DMS 273 (cell line): ENCODE data around the gene ARHGEF19.
A peak's percentile ranks its signal among the peaks of the same experiment; 100 is the strongest.
"Not testable (repeated sequence)": the region's sequence is repeated elsewhere in the genome, so short reads cannot be mapped to it uniquely, and the experiment has no call there.

Experiments used
- DNase-seq: peaks from one replicate; lab custom pipeline; 2025; ENCODE audit not compliant: unreplicated experiment; lab: John Stamatoyannopoulos, UW

ARHGEF19 gene

DNA sequence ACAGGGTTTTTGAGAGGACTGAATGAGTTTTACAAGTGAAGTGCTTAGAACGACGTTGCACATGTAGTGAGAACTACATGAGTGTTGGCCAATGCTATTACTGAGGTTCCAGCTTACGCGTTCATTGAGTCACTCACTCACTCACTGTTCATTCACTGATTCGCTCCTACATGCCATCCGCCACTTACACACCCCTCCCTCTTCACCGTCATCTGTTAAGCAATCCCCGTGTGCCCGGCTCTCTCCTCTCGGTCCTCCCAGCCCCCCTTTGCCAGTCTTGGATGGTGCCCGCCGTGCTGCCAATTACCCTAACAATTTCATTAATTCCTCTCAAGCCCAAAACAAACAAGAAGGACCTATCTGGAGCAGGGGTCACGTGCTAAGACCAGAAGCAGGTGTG lies 29.3 kb downstream of the ARHGEF19 start:
- DNase-seq, result no peak

GRCh38 chr1:16181887-16182719 lies 30.3 kb downstream of the ARHGEF19 start:
- no peak for DNase-seq

- DNase-seq, result no peak
Measured at GRCh38 chr1:16180291-16180824, 32.1 kb downstream of the ARHGEF19 start.

DNA sequence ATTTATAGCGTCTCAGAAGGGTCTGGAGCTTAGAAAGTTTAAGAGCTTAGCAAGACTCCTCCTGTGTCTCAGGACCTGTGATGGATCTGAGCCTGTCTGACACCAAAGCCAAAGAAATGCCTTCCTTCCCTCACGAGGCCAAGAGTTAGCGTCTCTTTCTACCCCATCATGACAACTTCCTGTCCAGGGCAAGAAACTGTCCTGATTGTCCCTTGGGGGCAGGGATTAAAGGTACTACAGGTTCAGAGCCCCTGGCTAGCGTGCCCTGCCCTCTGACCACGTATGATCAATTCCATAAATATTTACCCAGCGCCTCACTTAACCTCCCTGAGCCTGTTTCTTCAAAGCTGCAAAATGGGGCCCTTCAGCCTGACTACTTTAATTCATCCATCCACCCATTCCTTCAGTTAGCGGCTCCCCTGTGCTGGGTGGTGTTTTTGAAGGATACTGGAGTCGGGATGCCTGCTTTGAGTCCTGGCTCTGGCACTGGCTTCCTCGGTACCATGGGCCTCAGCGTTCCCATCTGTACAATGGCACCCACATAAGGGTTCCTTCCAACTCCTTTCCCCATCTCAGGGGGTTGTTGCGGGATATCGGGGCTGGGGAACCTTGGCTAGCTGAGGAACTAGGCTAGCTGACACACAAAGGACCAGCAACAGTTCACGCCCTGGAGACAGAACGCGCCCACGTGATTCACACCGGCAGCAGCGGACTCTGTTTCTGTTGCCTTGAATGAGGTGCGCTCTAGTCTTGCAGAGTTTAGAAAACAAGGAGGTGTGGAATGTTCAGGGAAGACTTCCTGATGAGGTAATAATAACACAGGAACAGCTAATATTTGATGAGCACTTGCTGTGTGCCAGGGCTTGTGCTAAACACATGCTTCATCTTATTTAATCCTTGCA lies 33.6 kb downstream of the ARHGEF19 start:
- DNase-seq, result no peak

- no peak for DNase-seq
Measured at GRCh38 chr1:16177306-16177705, 35.1 kb downstream of the ARHGEF19 start.

- DNase-seq, result no peak
Measured at GRCh38 chr1:16176653-16177052, 35.8 kb downstream of the ARHGEF19 start.

- DNase-seq, result peak; percentile 78
Measured at GRCh38 chr1:16175610-16176553, 36.6 kb downstream of the ARHGEF19 start.

DNA sequence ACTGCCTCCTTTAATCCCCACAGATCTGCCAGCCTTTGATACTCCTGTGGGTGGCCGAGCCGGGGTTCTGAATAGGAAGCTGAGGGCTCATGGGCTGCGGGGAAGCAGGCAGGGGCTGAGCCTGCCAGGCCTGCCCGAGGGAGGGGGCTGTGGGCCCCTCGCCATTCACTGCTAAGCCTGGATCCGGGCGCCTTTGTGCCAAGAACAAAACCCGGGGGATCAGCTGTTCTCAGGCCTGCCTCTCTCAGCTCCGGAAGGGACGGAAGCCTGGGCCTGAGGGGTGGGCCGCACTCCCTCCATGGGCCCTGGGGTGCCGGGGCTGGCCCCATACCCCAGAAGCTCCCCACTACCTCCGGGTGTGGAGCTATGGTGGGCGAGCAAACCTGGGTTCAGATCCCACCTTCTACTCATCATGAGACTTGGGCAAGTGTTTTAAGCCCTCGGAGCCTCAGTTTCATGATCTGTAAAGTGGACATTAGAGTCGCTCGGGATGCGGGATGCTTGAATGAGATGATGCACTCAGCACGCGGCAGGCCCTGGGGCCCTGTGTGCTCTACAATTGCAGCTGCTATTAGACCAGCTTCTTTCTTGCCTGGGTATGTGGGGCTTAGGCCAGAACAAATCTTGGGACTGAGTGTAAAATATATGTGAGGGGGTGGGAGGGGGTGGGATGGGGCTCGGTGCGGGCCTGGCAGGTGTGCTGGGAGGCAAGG lies 37.4 kb downstream of the ARHGEF19 start:
- DNase-seq, result no peak

GRCh38 chr1:16174261-16174868 lies 38.1 kb downstream of the ARHGEF19 start:
- DNase-seq, result no peak

GRCh38 chr1:16173447-16174260 lies 38.8 kb downstream of the ARHGEF19 start:
- peak; percentile 33 for DNase-seq

DNA sequence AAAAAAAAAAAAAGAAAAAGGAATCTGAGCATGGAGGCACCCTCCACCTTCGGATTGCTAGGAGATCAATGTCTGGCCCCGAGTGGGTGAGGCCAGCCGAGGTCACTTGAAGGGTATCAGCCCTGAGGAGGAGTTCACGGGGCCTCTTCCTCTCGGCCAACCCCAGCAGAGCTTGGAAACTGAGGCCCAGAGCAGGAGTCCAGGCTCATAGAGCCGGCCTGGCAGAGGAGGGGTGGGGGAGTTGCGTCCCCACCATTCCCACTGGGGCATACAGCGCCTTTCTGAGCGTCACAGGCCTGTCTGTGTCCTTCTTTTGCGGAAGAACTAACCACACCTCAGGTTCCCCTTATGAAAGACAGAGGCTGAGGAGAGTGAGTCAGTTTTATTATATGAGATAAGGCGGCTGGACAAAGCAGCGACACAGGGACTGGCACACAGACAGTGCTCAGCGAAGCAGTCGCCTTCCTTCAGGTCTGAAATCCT lies 39.4 kb downstream of the ARHGEF19 start:
- no peak for DNase-seq

DNA sequence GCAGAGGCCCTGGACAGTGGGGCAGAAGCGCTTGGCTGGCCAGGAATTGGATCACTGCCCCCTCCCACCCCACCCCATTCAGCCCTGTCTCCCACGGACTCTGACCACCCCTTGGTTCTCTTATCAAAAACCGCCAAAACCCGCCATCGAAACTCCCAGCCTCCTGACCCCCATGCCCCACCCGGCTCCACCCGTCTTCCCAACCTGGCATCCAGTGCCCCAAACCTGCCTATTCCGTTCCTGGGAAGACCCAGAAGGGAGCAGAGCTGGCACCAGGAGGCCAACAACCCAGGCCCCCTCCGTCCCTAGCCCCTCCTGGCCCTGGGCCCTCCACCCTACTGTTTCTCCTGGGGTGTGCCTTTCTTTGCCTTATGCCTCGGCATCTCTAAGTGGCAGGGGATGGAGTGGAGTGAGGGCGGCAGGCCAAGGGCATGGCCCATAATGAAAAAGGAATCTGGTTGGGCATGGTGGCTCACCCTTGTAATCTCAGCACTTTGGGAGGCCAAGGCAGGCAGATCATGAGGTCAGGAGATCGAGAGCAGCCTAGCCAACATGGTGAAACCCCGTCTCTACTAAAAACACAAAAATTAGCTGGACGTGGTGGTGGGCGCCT lies 40.1 kb downstream of the ARHGEF19 start:
- DNase-seq, result no peak

GRCh38 chr1:16171314-16172151 lies 40.9 kb downstream of the ARHGEF19 start:
- DNase-seq, result no peak

DNA sequence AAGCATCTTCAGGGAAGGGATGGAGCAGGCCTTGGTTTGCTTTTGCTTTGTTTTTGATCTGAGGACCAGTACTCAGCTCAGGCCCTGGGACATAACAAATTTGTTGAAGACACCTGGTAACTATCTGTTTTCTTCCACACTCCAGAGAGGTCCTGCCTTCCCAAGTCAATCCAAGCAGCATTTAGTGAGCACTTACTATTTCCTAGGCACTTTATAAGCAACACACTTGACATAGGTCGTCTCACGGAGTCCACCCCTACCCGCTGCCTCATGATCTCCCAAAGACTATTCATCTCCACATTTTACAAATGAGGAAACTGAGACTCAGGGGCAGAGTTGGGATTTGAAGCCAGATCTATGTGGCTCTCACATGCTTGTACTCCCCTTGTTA lies 42.2 kb downstream of the ARHGEF19 start:
- no peak for DNase-seq

GRCh38 chr1:16168622-16169360 lies 43.7 kb downstream of the ARHGEF19 start:
- DNase-seq, result no peak

DNA sequence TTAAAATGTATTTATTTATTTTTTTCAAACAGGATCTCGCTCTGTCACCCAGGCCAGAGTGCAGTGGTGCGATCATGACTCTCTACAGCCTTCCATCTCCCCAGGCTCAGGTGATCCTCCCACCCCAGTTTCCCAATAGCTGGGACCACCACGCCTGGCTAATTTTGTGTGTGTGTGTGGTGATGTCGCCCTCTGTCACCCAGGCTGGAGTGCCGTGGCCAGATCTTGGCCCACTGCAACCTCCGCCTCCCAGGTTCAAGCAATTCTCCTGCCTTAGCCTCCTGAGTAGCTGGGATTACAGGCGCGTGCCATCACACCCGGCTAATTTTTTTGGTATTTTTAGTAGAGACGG lies 44.3 kb downstream of the ARHGEF19 start:
- DNase-seq, result not testable (repeated sequence)
